HepG2 (cell line): ENCODE measurements around the gene RTEL1. TPM values are rescaled to one million over a fixed set of nuclear protein-coding genes. Genes with fewer than 3 reads are reported as not detected.
A peak's percentile ranks its signal among the peaks of the same experiment; 100 is the strongest.

Source experiments
- CREM ChIP-seq, 2 experiments: sonication (generic) in 1 of 2; formaldehyde crosslinking in 1 of 2; IDR thresholded peaks; 2 replicates each; pipeline versions ENCODE4 v1.4.0 to v1.6.1; 2016 to 2020; ENCODE audit warnings: antibody characterized with exemption in 1 of 2, mild to moderate bottlenecking in 1 of 2, missing genetic modification reagents in 1 of 2
- JDP2 ChIP-seq: sonication (generic); formaldehyde crosslinking; IDR thresholded peaks from 2 replicates; pipeline ENCODE4 v1.8.1; 2022; ENCODE audit warnings: missing genetic modification reagents, borderline replicate concordance
- KLF6 ChIP-seq: IDR thresholded peaks from 2 replicates; pipeline ENCODE4 v1.8.0; 2016; ENCODE audit warnings: missing biosample characterization, missing genetic modification reagents
- MEIS2 ChIP-seq: sonication (generic); formaldehyde crosslinking; IDR thresholded peaks from 2 replicates; pipeline ENCODE4 v1.9.0; 2021; ENCODE audit warnings: mild to moderate bottlenecking, missing genetic modification reagents
- NFE2L1 ChIP-seq: sonication (generic); formaldehyde crosslinking; IDR thresholded peaks from 2 replicates; pipeline ENCODE4 v1.4.0; 2020; ENCODE audit warnings: missing genetic modification reagents, mild to moderate bottlenecking, borderline replicate concordance
- ZSCAN25 ChIP-seq: sonication (generic); formaldehyde crosslinking; IDR thresholded peaks from 2 replicates; pipeline ENCODE4 v1.8.0; 2022; ENCODE audit warnings: mild to moderate bottlenecking, missing genetic modification reagents
- ZSCAN9 ChIP-seq: IDR thresholded peaks from 2 replicates; pipeline ENCODE4 v1.6.1; 2016; ENCODE audit warnings: borderline replicate concordance
- polyA plus RNA-seq, 8 experiments: library from polyadenylated mRNA; depleted of rRNA in 3 of 8; stranded (reverse) in 7 of 8; unstranded in 1 of 8; fragments of >200 nt; fragmentation: Illumina TruSeq in 4 of 8; extraction: Trizol in 4 of 8; gene quantifications; 2 replicates each; pipeline versions ENCODE4 v1.2.1 to v1.2.3, GENCODE V29; 2011 to 2016; ENCODE audit warnings: low read depth in 4 of 8, missing spikeins in 1 of 8, mixed read lengths in 1 of 8; ENCODE audit not compliant: insufficient read depth in 1 of 8
- total RNA-seq, 5 experiments: library from RNA; depleted of rRNA; stranded (reverse); fragments of >200 nt; fragmentation: Illumina TruSeq; extraction: Trizol; gene quantifications; 2 replicates each; pipeline ENCODE4 v1.2.3, GENCODE V29; 2016; ENCODE audit warnings: low read depth in 1 of 5
- TF ChIP-seq, protein P1 (sequence below), 2 experiments: sonication (generic) in 1 of 2; formaldehyde crosslinking in 1 of 2; IDR thresholded peaks; 2 replicates each; pipeline versions ENCODE4 v1.6.1 to v1.9.0; 2014 to 2022; ENCODE audit warnings: antibody characterized with exemption in 1 of 2, borderline replicate concordance in 1 of 2, inconsistent platforms in 1 of 2, low read depth in 1 of 2, missing genetic modification reagents in 1 of 2
- TF ChIP-seq, protein P2 (sequence below): IDR thresholded peaks from 2 replicates; pipeline ENCODE4 v1.6.1; 2016; ENCODE audit warnings: low read depth, borderline replicate concordance
- TF ChIP-seq, protein P3 (sequence below): sonication (generic); formaldehyde crosslinking; IDR thresholded peaks from 2 replicates; pipeline ENCODE4 v1.4.0; 2020; ENCODE audit warnings: missing genetic modification reagents, borderline replicate concordance
- TF ChIP-seq, protein P4 (sequence below): IDR thresholded peaks from 2 replicates; pipeline ENCODE4 v1.4.0; 2020; ENCODE audit warnings: mild to moderate bottlenecking, missing genetic modification reagents
- TF ChIP-seq, protein P5 (sequence below): sonication (generic); formaldehyde crosslinking; IDR thresholded peaks from 2 replicates; pipeline ENCODE4 v1.9.0; 2022; ENCODE audit warnings: missing genetic modification reagents, mild to moderate bottlenecking, borderline replicate concordance

Gene RTEL1
- total and polyA plus RNA-seq, 2 of the 13 experiments (the other 11 are each of a cell fraction or from before 2014, with no cell fraction given), result 21.8 to 36.4 TPM

DNA sequence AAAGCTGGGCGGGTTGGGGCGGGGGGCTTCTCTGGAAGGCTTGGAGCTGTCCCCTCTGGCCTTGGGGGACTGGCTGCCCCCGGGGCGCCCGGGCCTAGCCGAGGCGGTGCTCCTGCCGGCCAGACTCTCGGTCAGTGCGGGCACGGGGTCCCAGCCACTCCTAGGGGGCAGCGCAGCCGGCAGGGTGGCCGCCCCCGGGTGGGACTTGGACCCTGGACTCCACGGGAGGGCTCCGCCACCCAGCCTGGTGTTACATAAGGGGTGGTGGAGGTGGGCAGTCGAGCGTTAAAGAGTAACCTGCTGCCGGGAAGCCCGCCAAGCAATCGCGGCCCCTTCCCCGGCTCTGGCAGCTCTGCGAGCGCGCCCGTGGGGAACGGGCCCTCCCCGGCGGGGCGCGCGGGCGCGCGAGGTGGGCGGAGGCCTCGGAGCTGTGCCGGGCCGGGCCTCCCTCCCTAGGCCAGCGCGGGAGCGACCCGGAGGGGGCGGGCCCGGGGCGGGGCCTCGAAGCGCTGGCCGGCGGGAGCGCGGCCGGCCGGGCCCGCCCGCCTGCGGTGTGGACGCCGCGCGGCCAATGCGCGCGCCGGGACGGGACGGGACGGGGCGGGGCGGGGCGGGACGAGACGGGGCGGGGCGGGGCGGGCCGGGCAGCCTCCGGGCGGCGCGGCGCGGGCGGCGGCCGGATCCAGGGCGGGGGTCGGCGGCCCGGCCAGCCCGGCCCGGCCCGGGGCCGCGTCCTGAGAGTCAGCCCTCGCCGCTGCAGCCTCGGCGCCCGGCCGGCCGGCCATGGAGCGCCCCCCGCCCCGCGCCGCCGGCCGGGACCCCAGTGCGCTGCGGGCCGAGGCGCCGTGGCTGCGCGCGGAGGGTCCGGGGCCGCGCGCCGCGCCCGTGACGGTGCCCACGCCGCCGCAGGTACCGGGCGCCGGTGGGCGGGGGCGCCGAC, 81.3 kb downstream of the RTEL1 start, which contains the start of gene SLC2A4RG (continued):
- TF ChIP-seq, protein P1, sequence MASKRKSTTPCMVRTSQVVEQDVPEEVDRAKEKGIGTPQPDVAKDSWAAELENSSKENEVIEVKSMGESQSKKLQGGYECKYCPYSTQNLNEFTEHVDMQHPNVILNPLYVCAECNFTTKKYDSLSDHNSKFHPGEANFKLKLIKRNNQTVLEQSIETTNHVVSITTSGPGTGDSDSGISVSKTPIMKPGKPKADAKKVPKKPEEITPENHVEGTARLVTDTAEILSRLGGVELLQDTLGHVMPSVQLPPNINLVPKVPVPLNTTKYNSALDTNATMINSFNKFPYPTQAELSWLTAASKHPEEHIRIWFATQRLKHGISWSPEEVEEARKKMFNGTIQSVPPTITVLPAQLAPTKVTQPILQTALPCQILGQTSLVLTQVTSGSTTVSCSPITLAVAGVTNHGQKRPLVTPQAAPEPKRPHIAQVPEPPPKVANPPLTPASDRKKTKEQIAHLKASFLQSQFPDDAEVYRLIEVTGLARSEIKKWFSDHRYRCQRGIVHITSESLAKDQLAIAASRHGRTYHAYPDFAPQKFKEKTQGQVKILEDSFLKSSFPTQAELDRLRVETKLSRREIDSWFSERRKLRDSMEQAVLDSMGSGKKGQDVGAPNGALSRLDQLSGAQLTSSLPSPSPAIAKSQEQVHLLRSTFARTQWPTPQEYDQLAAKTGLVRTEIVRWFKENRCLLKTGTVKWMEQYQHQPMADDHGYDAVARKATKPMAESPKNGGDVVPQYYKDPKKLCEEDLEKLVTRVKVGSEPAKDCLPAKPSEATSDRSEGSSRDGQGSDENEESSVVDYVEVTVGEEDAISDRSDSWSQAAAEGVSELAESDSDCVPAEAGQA (IDR thresholded peaks at IDR 0.05; ENCODE audit: low read depth), result peak; percentile 70; the same call in 1 of the 2 replicates
- TF ChIP-seq, protein P1 (CRISPR knock-in tag; IDR thresholded peaks at IDR 0.05; ENCODE audit: borderline replicate concordance), result peak; percentile 87; the same call in 1 of the 2 replicates
- TF ChIP-seq CREM (IDR thresholded peaks at IDR 0.05), result peak; percentile 52; the same call in 1 of the 2 replicates
- no peak for TF ChIP-seq CREM (CRISPR knock-in tag; IDR thresholded peaks at IDR 0.05)
- TF ChIP-seq NFE2L1 (CRISPR knock-in tag), result no peak
- peak; percentile 79; the same call in 1 of the 2 replicates for TF ChIP-seq MEIS2
- TF ChIP-seq, protein P2, sequence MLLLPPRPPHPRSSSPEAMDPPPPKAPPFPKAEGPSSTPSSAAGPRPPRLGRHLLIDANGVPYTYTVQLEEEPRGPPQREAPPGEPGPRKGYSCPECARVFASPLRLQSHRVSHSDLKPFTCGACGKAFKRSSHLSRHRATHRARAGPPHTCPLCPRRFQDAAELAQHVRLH (CRISPR knock-in tag), result 0 out of 2 replicates have a peak, but pooled peaks have one; percentile 60
- TF ChIP-seq KLF6 (CRISPR knock-in tag), result peak; percentile 86; the same call in 1 of the 2 replicates
- TF ChIP-seq, protein P3, sequence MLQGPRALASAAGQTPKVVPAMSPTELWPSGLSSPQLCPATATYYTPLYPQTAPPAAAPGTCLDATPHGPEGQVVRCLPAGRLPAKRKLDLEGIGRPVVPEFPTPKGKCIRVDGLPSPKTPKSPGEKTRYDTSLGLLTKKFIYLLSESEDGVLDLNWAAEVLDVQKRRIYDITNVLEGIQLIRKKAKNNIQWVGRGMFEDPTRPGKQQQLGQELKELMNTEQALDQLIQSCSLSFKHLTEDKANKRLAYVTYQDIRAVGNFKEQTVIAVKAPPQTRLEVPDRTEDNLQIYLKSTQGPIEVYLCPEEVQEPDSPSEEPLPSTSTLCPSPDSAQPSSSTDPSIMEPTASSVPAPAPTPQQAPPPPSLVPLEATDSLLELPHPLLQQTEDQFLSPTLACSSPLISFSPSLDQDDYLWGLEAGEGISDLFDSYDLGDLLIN (CRISPR knock-in tag), result peak; percentile 95; the same call in 1 of the 2 replicates
- TF ChIP-seq ZSCAN9, result peak; percentile 81
- TF ChIP-seq JDP2 (CRISPR knock-in tag), result peak; percentile 80; the same call in 1 of the 2 replicates
- peak; percentile 86 for TF ChIP-seq ZSCAN25
- TF ChIP-seq, protein P4, sequence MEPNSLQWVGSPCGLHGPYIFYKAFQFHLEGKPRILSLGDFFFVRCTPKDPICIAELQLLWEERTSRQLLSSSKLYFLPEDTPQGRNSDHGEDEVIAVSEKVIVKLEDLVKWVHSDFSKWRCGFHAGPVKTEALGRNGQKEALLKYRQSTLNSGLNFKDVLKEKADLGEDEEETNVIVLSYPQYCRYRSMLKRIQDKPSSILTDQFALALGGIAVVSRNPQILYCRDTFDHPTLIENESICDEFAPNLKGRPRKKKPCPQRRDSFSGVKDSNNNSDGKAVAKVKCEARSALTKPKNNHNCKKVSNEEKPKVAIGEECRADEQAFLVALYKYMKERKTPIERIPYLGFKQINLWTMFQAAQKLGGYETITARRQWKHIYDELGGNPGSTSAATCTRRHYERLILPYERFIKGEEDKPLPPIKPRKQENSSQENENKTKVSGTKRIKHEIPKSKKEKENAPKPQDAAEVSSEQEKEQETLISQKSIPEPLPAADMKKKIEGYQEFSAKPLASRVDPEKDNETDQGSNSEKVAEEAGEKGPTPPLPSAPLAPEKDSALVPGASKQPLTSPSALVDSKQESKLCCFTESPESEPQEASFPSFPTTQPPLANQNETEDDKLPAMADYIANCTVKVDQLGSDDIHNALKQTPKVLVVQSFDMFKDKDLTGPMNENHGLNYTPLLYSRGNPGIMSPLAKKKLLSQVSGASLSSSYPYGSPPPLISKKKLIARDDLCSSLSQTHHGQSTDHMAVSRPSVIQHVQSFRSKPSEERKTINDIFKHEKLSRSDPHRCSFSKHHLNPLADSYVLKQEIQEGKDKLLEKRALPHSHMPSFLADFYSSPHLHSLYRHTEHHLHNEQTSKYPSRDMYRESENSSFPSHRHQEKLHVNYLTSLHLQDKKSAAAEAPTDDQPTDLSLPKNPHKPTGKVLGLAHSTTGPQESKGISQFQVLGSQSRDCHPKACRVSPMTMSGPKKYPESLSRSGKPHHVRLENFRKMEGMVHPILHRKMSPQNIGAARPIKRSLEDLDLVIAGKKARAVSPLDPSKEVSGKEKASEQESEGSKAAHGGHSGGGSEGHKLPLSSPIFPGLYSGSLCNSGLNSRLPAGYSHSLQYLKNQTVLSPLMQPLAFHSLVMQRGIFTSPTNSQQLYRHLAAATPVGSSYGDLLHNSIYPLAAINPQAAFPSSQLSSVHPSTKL (CRISPR knock-in tag), result peak; percentile 81
- TF ChIP-seq, protein P5, sequence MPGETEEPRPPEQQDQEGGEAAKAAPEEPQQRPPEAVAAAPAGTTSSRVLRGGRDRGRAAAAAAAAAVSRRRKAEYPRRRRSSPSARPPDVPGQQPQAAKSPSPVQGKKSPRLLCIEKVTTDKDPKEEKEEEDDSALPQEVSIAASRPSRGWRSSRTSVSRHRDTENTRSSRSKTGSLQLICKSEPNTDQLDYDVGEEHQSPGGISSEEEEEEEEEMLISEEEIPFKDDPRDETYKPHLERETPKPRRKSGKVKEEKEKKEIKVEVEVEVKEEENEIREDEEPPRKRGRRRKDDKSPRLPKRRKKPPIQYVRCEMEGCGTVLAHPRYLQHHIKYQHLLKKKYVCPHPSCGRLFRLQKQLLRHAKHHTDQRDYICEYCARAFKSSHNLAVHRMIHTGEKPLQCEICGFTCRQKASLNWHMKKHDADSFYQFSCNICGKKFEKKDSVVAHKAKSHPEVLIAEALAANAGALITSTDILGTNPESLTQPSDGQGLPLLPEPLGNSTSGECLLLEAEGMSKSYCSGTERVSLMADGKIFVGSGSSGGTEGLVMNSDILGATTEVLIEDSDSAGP, result 0 out of 2 replicates have a peak, but pooled peaks have one; percentile 13
